Brain microvascular endothelial cell (primary cell): ENCODE measurements around the gene SMYD4.
"Not testable (repeated sequence)": the region's sequence is repeated elsewhere in the genome, so short reads cannot be mapped to it uniquely, and the experiment has no call there.

Experiments
- DNase-seq: peaks from one replicate; pipeline ENCODE4 v3.0.0-alpha.2; 2020
- H3K27ac ChIP-seq: fragments of 250-450 bp; sonication (Bioruptor Pico); 2 replicates; pipeline ENCODE4 v1.5.1; 2020; ENCODE audit warnings: mild to moderate bottlenecking, moderate library complexity
- H3K27me3 ChIP-seq: fragments of 250-450 bp; sonication (Bioruptor Pico); replicated peaks from 2 replicates; pipeline ENCODE4 v1.5.1; 2020; ENCODE audit warnings: mild to moderate bottlenecking
- H3K36me3 ChIP-seq: fragments of 250-450 bp; sonication (Bioruptor Pico); replicated peaks from 2 replicates; pipeline ENCODE4 v1.5.1; 2020; ENCODE audit warnings: mild to moderate bottlenecking
- H3K4me3 ChIP-seq: 2 replicates; pipeline ENCODE4 v1.5.1; 2011; ENCODE audit warnings: low read depth, mild to moderate bottlenecking, control low read depth, low read length, moderate library complexity
- in situ Hi-C: cut with HindIII; loops from 2 replicates; pipeline ENCODE4 v1.10.0; 2017; ENCODE audit warnings: low sequenced_read_pairs, low pct_ligation_motif_present
- TF ChIP-seq, protein P1 (sequence below): IDR thresholded peaks from 2 replicates; pipeline ENCODE4 v1.5.1; 2011; ENCODE audit warnings: low read depth, mild to moderate bottlenecking, moderate library complexity, low read length, control low read depth, inconsistent platforms; ENCODE audit errors: missing control alignments

The SMYD4 gene

DNA sequence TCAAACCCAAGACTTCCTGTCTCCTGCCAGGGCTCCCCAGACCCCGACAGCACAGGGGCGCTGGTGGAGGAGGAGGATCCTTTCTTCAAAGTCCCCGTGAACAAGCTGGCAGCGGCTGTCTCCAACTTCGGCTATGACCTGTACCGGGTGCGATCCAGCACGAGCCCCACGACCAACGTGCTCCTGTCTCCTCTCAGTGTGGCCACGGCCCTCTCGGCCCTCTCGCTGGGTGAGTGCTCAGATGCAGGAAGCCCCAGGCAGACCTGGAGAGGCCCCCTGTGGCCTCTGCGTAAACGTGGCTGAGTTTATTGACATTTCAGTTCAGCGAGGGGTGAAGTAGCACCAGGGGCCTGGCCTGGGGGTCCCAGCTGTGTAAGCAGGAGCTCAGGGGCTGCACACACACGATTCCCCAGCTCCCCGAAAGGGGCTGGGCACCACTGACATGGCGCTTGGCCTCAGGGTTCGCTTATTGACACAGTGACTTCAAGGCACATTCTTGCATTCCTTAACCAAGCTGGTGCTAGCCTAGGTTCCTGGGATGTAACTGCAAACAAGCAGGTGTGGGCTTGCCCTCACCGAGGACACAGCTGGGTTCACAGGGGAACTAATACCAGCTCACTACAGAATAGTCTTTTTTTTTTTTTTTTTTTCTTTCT is 59.8 kb downstream of the SMYD4 start:
- in situ Hi-C loops: no loop called here
- TF ChIP-seq, protein P1, sequence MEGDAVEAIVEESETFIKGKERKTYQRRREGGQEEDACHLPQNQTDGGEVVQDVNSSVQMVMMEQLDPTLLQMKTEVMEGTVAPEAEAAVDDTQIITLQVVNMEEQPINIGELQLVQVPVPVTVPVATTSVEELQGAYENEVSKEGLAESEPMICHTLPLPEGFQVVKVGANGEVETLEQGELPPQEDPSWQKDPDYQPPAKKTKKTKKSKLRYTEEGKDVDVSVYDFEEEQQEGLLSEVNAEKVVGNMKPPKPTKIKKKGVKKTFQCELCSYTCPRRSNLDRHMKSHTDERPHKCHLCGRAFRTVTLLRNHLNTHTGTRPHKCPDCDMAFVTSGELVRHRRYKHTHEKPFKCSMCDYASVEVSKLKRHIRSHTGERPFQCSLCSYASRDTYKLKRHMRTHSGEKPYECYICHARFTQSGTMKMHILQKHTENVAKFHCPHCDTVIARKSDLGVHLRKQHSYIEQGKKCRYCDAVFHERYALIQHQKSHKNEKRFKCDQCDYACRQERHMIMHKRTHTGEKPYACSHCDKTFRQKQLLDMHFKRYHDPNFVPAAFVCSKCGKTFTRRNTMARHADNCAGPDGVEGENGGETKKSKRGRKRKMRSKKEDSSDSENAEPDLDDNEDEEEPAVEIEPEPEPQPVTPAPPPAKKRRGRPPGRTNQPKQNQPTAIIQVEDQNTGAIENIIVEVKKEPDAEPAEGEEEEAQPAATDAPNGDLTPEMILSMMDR: no peak
- H3K27ac ChIP-seq: no peak overlapping the region
- DNase-seq: no peak
- no peaks in the 10 kb centered on the region for H3K27me3 ChIP-seq
- H3K36me3 ChIP-seq: no peaks in the 10 kb centered on the region
- H3K4me3 ChIP-seq: no peak overlapping the region

- DNase-seq: no peak
- H3K36me3 ChIP-seq: no peaks in the 10 kb centered on the region
- no peak overlapping the region for H3K27ac ChIP-seq
- in situ Hi-C loops: no loop called here
- no peak overlapping the region for H3K4me3 ChIP-seq
- no peaks in the 10 kb centered on the region for H3K27me3 ChIP-seq
- TF ChIP-seq, protein P1: peak; percentile 19
Measured at GRCh38 chr17:1767358-1767757, 62.3 kb downstream of the SMYD4 start.

DNA sequence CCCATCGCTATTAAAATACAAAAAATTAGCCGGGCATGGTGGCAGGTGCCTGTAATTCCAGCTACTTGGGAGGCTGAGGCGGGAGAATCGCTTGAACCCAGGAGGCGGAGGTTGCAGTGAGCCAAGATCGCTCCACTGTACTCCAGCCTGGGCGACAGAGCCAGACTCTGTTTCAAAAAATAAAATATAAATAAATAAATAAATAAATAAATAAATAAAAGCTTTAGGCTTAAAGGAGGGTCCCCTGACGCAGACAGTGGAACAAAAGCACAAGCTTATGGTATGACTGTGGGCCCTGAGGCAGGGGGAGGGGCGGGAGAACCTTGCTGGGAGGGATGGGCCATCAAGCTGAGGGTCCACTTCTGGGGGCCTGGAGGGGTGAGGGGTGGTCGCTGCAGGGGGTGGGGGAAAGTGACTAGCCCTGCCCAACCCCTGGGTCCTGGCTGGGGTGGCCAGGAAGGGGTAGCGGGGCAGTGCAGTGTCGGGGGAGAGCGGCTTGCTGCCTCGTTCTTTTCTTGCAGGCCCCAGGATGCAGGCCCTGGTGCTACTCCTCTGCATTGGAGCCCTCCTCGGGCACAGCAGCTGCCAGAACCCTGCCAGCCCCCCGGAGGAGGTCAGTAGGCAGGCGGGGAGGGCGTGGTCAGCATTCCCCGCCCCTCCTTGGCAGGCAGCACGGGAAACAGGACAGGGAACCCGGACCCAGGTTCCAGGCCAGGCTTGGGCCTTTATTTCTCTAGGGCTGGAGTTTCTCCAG is 63.1 kb downstream of the SMYD4 start:
- TF ChIP-seq, protein P1: no peak
- Histone ChIP-seq H3K36me3 (no peaks in the 10 kb centered on the region), H3K27me3 (no peaks in the 10 kb centered on the region), H3K4me3 (no peak overlapping the region), H3K27ac (no peak overlapping the region)
- in situ Hi-C loops: no loop called here
- no peak for DNase-seq

GRCh38 chr17:1765576-1765975 is 64.1 kb downstream of the SMYD4 start:
- TF ChIP-seq, protein P1: no peak
- no peak overlapping the region for H3K4me3 ChIP-seq
- no peaks in the 10 kb centered on the region for H3K27me3 ChIP-seq
- H3K36me3 ChIP-seq: no peaks in the 10 kb centered on the region
- DNase-seq: no peak
- no peak overlapping the region for H3K27ac ChIP-seq
- in situ Hi-C loops: no loop called here

DNA sequence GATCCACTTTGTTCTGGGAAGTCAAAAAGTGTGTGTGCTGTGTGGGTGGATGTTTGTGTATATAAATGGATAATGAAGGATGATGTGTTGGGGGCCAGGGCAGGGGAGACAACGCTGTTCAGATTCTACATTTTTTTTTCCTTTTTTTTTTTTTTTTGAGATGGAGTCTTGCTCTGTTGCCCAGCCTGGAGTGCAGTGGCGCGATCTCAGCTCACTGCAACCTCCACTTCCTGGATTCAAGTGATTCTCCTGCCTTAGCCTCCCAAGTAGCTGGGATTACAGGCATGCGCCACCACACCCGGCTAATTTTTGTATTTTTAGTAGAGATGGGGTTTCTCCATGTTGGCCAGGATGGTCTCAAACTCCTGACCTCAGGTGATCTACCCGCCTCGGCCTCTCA is 65.0 kb downstream of the SMYD4 start:
- DNase-seq, in situ Hi-C loops, H3K36me3 ChIP-seq, H3K4me3 ChIP-seq, H3K27me3 ChIP-seq: not testable (repeated sequence)
- H3K27ac ChIP-seq: peak overlapping the region; percentile 52

DNA sequence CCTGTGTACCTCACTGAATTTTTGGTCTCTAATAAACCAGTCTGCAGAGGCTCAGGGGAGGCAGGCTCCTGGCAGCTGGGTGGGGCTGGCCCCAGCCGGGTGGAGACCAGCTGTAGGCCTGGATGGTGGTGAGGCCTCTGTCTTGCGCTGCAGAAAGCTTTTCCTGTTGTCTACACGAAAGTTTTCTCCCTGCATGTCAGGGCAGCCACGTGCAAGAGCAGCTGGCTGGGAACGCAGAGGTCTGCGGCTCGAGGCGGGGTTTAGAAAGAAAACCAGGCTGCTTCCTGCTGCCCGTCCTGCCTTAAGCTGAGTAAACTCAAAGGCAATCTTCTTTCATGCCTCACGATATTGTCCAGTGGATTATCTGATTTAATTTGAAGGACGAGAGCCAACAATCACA is 65.4 kb downstream of the SMYD4 start:
- peak; percentile 74 for DNase-seq
- TF ChIP-seq, protein P1: no peak
- Histone ChIP-seq H3K27me3 (no peaks in the 10 kb centered on the region), H3K27ac (peak overlapping the region; percentile 52), H3K36me3 (no peaks in the 10 kb centered on the region), H3K4me3 (no peak overlapping the region)
- in situ Hi-C loops: no loop called here
